Chondrocyte (in vitro differentiated cells): ENCODE data around the gene TBCEL. TPM values are rescaled to one million over a fixed set of nuclear protein-coding genes. Genes with fewer than 3 reads are reported as not detected.
"Not testable (repeated sequence)": the region's sequence is repeated elsewhere in the genome, so short reads cannot be mapped to it uniquely, and the experiment has no call there.

Experiments
- DNase-seq: peaks from one replicate; pipeline ENCODE4 v3.0.0; 2021; ENCODE audit warnings: mixed read lengths, low spot score
- H3K27ac Mint-ChIP-seq: one replicate; pipeline ENCODE4 v1.8.0; 2021; ENCODE audit warnings: mild to moderate bottlenecking, moderate library complexity, mixed read lengths; ENCODE audit not compliant: unreplicated experiment
- H3K27me3 Mint-ChIP-seq: 2 replicates; pipeline ENCODE4 v1.8.0; 2021; ENCODE audit warnings: low read depth, mixed read lengths
- H3K36me3 Mint-ChIP-seq: 2 replicates; pipeline ENCODE4 v1.8.0; 2021; ENCODE audit warnings: low read depth, mixed read lengths
- H3K4me1 Mint-ChIP-seq: 2 replicates; pipeline ENCODE4 v1.8.0; 2021; ENCODE audit warnings: low read depth, mild to moderate bottlenecking, mixed read lengths
- H3K4me3 Mint-ChIP-seq: one replicate; pipeline ENCODE4 v1.8.0; 2021; ENCODE audit warnings: mild to moderate bottlenecking, moderate library complexity, mixed read lengths; ENCODE audit not compliant: unreplicated experiment
- H3K9me3 Mint-ChIP-seq: 2 replicates; pipeline ENCODE4 v1.8.0; 2021; ENCODE audit warnings: low read depth, mixed read lengths
- total RNA-seq: library from RNA; stranded (reverse); gene quantifications from 3 replicates; pipeline ENCODE4 v1.2.1, GENCODE V29; 2021
- TF ChIP-seq, protein P1 (sequence below): fragments of 200-600 bp; sonication (generic); IDR thresholded peaks from 2 replicates; pipeline ENCODE4 v1.5.0; 2021; ENCODE audit warnings: antibody characterized with exemption, mild to moderate bottlenecking, moderate library complexity

TBCEL gene
- total RNA-seq, 1 donor from 2014 or later, result 29.6 TPM

DNA sequence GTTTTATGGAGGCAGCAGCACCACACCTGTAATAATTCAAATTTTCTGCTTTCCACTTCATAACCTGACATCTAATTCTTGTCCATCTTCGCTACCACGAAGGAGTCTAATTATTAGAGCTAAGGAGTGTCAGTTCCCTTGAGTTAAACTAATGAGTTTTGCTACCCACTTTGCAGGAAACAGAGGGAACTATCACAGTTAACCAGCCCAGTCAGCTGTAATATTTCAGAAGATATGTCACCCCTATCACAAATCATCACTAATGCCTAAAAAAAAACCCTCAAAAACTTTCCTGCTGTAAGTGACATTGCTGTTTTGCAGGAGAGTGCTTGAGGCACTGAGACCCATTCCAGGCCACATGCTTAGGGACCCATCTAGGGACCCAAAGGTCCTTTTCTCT, 85.6 kb downstream of the TBCEL start:
- TF ChIP-seq, protein P1, sequence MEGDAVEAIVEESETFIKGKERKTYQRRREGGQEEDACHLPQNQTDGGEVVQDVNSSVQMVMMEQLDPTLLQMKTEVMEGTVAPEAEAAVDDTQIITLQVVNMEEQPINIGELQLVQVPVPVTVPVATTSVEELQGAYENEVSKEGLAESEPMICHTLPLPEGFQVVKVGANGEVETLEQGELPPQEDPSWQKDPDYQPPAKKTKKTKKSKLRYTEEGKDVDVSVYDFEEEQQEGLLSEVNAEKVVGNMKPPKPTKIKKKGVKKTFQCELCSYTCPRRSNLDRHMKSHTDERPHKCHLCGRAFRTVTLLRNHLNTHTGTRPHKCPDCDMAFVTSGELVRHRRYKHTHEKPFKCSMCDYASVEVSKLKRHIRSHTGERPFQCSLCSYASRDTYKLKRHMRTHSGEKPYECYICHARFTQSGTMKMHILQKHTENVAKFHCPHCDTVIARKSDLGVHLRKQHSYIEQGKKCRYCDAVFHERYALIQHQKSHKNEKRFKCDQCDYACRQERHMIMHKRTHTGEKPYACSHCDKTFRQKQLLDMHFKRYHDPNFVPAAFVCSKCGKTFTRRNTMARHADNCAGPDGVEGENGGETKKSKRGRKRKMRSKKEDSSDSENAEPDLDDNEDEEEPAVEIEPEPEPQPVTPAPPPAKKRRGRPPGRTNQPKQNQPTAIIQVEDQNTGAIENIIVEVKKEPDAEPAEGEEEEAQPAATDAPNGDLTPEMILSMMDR, result no peak
- peaks cover 5% of the 10 kb centered on the region for H3K4me1 Mint-ChIP-seq
- H3K27me3 Mint-ChIP-seq, result peaks cover 7% of the 10 kb centered on the region
- H3K27ac Mint-ChIP-seq, result no peak overlapping the region
- no peaks in the 10 kb centered on the region for H3K9me3 Mint-ChIP-seq
- DNase-seq, result no peak
- no peaks in the 10 kb centered on the region for H3K36me3 Mint-ChIP-seq
- no peak overlapping the region for H3K4me3 Mint-ChIP-seq

DNA sequence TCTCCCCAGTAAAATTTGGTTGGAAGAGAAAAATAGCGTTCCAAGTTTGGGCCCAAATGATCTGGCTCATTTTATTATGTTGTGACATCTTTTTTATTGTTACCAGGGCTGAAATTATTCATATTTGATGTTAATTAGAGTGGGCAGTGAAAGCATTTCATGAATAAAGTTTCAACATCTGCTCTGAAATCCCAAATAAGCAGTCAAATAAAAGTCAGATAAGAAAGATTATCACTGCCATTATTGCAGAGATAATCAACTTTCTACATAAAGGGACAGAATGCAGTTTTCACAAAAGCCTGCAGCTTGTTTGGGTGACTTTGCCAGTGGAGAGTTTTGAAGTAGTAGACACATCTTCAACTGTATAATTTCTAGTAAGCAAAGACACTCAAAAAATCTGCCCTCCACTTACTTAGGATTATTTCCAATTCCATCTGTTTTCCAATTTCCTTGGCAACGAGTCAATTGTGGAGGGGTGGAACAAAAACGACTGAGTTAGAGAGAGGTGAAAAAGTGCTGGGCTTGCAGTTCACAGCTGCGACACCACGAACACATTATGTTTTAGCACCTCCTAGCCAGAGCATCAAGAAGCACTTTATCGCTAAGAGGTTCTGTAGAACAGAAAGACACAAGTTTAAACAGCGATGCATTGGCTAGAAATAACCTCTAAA, 86.1 kb downstream of the TBCEL start:
- no peak overlapping the region for H3K27ac Mint-ChIP-seq
- H3K27me3 Mint-ChIP-seq, result peaks cover 7% of the 10 kb centered on the region
- no peak overlapping the region for H3K4me3 Mint-ChIP-seq
- no peaks in the 10 kb centered on the region for H3K9me3 Mint-ChIP-seq
- peaks cover 5% of the 10 kb centered on the region for H3K4me1 Mint-ChIP-seq
- no peak for DNase-seq
- TF ChIP-seq, protein P1, result no peak
- no peaks in the 10 kb centered on the region for H3K36me3 Mint-ChIP-seq

DNA sequence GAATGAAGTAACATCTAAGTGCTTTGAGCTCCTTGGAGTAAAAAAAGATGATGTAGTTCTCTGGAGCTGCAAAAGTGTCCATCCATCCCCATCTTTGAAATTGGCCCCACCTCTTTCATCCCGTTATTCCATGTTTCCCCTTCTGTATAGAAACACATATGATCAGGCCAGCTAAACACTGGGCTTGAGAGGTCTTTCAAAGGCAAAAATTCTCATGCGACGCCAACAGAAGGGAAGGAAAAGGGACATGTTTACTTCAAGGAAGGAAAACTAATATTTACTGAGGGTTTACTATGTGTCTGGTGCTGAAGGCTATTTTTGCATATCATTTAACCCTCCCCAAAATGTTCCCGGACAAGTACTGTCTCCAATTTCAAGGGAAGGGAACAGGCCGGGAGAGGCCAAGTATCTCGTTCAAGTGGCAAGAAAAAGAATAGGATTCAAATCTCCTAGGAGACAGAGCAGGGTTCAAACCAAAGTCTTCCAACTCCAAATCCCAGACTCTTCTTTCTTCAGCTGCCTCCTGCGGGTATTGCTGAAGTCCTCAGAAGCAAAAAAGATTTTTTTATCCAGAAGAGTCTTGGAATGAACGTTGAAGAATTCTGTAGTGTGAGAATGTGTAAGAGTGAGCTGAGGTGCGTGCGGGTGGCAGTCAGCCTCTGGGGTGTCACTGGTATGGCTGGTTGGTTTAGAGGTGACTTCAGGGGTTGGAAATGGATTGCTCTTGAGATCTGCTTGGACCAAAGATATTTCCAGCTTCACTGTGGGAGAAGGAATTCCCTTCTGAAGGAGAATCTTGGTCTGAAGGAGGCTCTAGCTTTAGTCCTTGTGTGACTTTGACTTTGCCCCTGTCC, 87.2 kb downstream of the TBCEL start:
- Mint-ChIP-seq H3K4me1 (peaks cover 5% of the 10 kb centered on the region), H3K9me3 (no peaks in the 10 kb centered on the region), H3K36me3 (no peaks in the 10 kb centered on the region), H3K27ac (no peak overlapping the region), H3K27me3 (peaks cover 7% of the 10 kb centered on the region), H3K4me3 (no peak overlapping the region)
- TF ChIP-seq, protein P1, result no peak
- DNase-seq, result no peak

DNA sequence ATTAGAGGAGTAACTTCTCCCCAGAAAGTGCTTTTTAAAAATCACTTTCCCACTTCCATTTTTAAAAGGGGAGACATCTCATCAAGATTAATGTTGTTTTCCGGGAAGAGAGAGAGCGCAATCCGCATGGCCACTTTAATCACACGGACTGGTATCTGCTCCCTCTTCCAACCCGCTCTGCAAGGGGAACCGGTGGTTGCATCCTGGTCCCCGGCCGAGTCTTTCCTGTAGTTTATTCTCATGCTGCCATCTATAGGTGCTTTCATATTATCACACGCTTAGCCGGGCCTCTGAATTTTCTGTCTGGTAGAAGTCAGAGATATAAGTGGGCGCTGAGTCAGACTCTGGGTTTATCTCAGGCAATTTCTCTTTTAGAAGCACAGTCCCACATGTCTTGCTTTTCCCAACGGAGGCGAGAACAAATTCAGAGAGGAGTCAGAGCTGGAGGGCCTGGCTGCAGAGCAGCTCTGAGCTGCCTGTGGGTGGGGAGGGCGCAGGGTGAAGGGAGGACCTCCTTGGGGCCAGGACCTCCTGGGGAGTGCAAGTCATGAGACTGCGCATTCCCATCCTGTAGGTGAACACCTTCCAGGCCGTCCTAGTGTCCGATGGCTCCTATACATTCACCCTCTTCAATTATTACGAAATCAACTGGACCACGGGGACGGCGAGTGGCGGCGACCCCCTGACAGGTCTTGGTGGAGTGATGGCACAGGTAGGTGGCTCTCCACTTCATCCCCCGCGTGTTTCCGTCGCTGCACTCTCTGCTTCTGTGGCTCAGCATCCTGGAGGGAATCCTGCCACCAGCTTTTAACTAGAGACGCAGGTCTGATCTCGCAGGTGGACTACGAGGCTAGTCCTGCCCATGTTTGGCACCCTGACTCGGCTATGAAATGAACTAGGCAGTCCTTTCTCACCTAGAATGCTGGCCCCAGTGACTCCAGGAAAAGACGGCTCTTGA, 88.9 kb downstream of the TBCEL start:
- peaks cover 7% of the 10 kb centered on the region for H3K27me3 Mint-ChIP-seq
- TF ChIP-seq, protein P1, result peak; percentile 83
- H3K36me3 Mint-ChIP-seq, result no peaks in the 10 kb centered on the region
- no peaks in the 10 kb centered on the region for H3K9me3 Mint-ChIP-seq
- no peak overlapping the region for H3K27ac Mint-ChIP-seq
- no peak overlapping the region for H3K4me3 Mint-ChIP-seq
- H3K4me1 Mint-ChIP-seq, result peaks cover 5% of the 10 kb centered on the region
- no peak for DNase-seq

DNA sequence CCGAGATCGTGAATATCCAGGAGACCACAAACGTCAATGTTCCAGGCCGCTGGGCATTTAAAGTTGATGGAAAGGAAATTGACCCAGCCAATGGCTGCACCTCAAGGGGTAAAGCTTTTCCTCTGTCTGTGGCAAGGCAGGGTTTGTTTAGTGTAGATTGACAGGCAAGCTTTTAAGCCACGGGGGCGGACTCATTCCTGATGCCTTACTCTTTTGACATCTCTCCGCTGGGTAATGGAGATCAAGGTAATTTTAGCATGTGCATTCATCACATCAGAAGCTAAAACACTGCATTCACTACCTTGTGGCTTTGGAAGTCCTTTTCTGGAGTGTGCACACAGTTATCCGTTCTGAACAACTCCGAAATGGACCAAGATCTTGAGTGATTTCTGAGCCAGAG, 89.7 kb downstream of the TBCEL start:
- no peaks in the 10 kb centered on the region for H3K9me3 Mint-ChIP-seq
- H3K36me3 Mint-ChIP-seq, result no peaks in the 10 kb centered on the region
- TF ChIP-seq, protein P1, result no peak
- H3K27me3 Mint-ChIP-seq, result peaks cover 7% of the 10 kb centered on the region
- peaks cover 5% of the 10 kb centered on the region for H3K4me1 Mint-ChIP-seq
- DNase-seq, result no peak
- no peak overlapping the region for H3K27ac Mint-ChIP-seq
- no peak overlapping the region for H3K4me3 Mint-ChIP-seq

DNA sequence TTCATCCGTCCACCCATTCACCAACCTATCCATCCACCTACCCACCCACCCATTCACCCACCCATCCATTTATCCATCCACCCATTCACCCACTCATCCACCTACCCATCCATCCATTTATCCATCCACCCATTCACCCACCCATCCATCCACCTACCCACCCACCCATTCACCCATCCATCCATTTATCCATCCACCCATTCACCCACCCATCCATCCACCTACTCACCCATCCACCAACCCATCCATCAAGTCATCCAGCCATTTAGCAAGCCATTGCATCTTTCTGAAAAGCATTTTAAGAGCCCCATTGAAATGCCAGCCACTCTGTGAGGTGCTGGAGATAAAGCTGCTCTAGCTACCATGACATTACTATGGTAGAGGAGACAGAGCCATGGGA, 91.1 kb downstream of the TBCEL start:
- not testable (repeated sequence) for H3K9me3 Mint-ChIP-seq, DNase-seq, H3K4me3 Mint-ChIP-seq, H3K27ac Mint-ChIP-seq, H3K4me1 Mint-ChIP-seq, H3K36me3 Mint-ChIP-seq, H3K27me3 Mint-ChIP-seq
